HepG2 (cell line): ENCODE results near the gene MDH1B. TPM values are rescaled to one million over a fixed set of nuclear protein-coding genes. Genes with fewer than 3 reads are reported as not detected.

Experiments
- ATF6 ChIP-seq: sonication (generic); formaldehyde crosslinking; conservative IDR thresholded peaks from 2 replicates; pipeline ENCODE4 v1.4.0; 2020; ENCODE audit warnings: missing genetic modification reagents
- BHLHE40 ChIP-seq: IDR thresholded peaks from 2 replicates; pipeline ENCODE4 v1.6.1; 2011; ENCODE audit warnings: low read length, improper control_type of control experiment
- CENPX ChIP-seq: sonication (generic); formaldehyde crosslinking; IDR thresholded peaks from 2 replicates; pipeline ENCODE4 v1.9.0; 2021; ENCODE audit warnings: mild to moderate bottlenecking, missing genetic modification reagents, moderate library complexity
- DBP ChIP-seq: sonication (generic); formaldehyde crosslinking; IDR thresholded peaks from 2 replicates; pipeline ENCODE4 v1.4.0; 2020; ENCODE audit warnings: missing genetic modification reagents; ENCODE audit errors: not compliant biosample characterization
- FOXC1 ChIP-seq: sonication (generic); formaldehyde crosslinking; IDR thresholded peaks from 2 replicates; pipeline ENCODE4 v1.8.0; 2022; ENCODE audit warnings: mild to moderate bottlenecking, missing genetic modification reagents, borderline replicate concordance
- GABPB1 ChIP-seq: IDR thresholded peaks from 2 replicates; pipeline ENCODE4 v1.6.1; 2016; ENCODE audit warnings: mild to moderate bottlenecking, missing genetic modification reagents, moderate library complexity, missing compliant biosample characterization
- GLMP ChIP-seq: sonication (generic); formaldehyde crosslinking; IDR thresholded peaks from 2 replicates; pipeline ENCODE4 v1.9.0; 2021; ENCODE audit warnings: missing genetic modification reagents, mild to moderate bottlenecking, borderline replicate concordance
- NR0B2 ChIP-seq: sonication (generic); formaldehyde crosslinking; IDR thresholded peaks from 2 replicates; pipeline ENCODE4 v1.4.0; 2020; ENCODE audit warnings: mild to moderate bottlenecking, missing genetic modification reagents
- SCMH1 ChIP-seq: sonication (generic); formaldehyde crosslinking; IDR thresholded peaks from 2 replicates; pipeline ENCODE4 v1.9.0; 2021; ENCODE audit warnings: missing genetic modification reagents, mild to moderate bottlenecking, borderline replicate concordance
- ZBTB21 ChIP-seq: sonication (generic); formaldehyde crosslinking; IDR thresholded peaks from 2 replicates; pipeline ENCODE4 v1.4.0; 2020; ENCODE audit warnings: missing genetic modification reagents
- ZBTB34 ChIP-seq: sonication (generic); formaldehyde crosslinking; IDR thresholded peaks from 2 replicates; pipeline ENCODE4 v1.8.0; 2022; ENCODE audit warnings: mild to moderate bottlenecking, missing genetic modification reagents
- ZBTB7A ChIP-seq: sonication (generic); formaldehyde crosslinking; IDR thresholded peaks from 2 replicates; pipeline ENCODE4 v1.8.0; 2022; ENCODE audit warnings: mild to moderate bottlenecking, missing genetic modification reagents
- ZNF143 ChIP-seq: sonication (generic); formaldehyde crosslinking; IDR thresholded peaks from 2 replicates; pipeline ENCODE4 v1.4.0; 2020; ENCODE audit warnings: missing genetic modification reagents
- ZNF160 ChIP-seq: sonication (generic); formaldehyde crosslinking; IDR thresholded peaks from 2 replicates; pipeline ENCODE4 v1.8.0; 2022; ENCODE audit warnings: mild to moderate bottlenecking, inconsistent platforms, missing genetic modification reagents
- ZNF275 ChIP-seq: sonication (generic); formaldehyde crosslinking; IDR thresholded peaks from 2 replicates; pipeline ENCODE4 v1.8.0; 2022; ENCODE audit warnings: missing genetic modification reagents, mild to moderate bottlenecking, inconsistent platforms, borderline replicate concordance
- ZNF343 ChIP-seq: sonication (generic); formaldehyde crosslinking; IDR thresholded peaks from 2 replicates; pipeline ENCODE4 v1.4.0; 2020; ENCODE audit warnings: mild to moderate bottlenecking, missing genetic modification reagents
- ZNF430 ChIP-seq: sonication (generic); formaldehyde crosslinking; IDR thresholded peaks from 2 replicates; pipeline ENCODE4 v1.9.0; 2021; ENCODE audit warnings: mild to moderate bottlenecking, missing genetic modification reagents
- ZNF546 ChIP-seq: sonication (generic); formaldehyde crosslinking; conservative IDR thresholded peaks from 2 replicates; pipeline ENCODE4 v1.8.1; 2023; ENCODE audit warnings: mild to moderate bottlenecking, missing genetic modification reagents
- ZNF589 ChIP-seq: sonication (generic); formaldehyde crosslinking; conservative IDR thresholded peaks from 2 replicates; pipeline ENCODE4 v1.8.0; 2022; ENCODE audit warnings: mild to moderate bottlenecking, moderate library complexity, missing genetic modification reagents
- ZNF652 ChIP-seq: IDR thresholded peaks from 2 replicates; pipeline ENCODE4 v1.6.1; 2016; ENCODE audit warnings: low read depth, borderline replicate concordance
- ZNF672 ChIP-seq: sonication (generic); formaldehyde crosslinking; IDR thresholded peaks from 2 replicates; pipeline ENCODE4 v1.8.1; 2022; ENCODE audit warnings: missing genetic modification reagents
- ZNF878 ChIP-seq: sonication (generic); formaldehyde crosslinking; IDR thresholded peaks from 2 replicates; pipeline ENCODE4 v1.8.1; 2023; ENCODE audit warnings: mild to moderate bottlenecking, missing genetic modification reagents, moderate library complexity
- polyA plus RNA-seq, 8 experiments: library from polyadenylated mRNA; depleted of rRNA in 3 of 8; stranded (reverse) in 7 of 8; unstranded in 1 of 8; fragments of >200 nt; fragmentation: Illumina TruSeq in 4 of 8; extraction: Trizol in 4 of 8; gene quantifications; 2 replicates each; pipeline versions ENCODE4 v1.2.1 to v1.2.3, GENCODE V29; 2011 to 2016; ENCODE audit warnings: low read depth in 4 of 8, missing spikeins in 1 of 8, mixed read lengths in 1 of 8; ENCODE audit not compliant: insufficient read depth in 1 of 8
- total RNA-seq, 5 experiments: library from RNA; depleted of rRNA; stranded (reverse); fragments of >200 nt; fragmentation: Illumina TruSeq; extraction: Trizol; gene quantifications; 2 replicates each; pipeline ENCODE4 v1.2.3, GENCODE V29; 2016; ENCODE audit warnings: low read depth in 1 of 5

MDH1B gene
- total and polyA plus RNA-seq, 2 of the 13 experiments (the other 11 are each of a cell fraction or from before 2014, with no cell fraction given): 0.17 to 0.86 TPM

GRCh38 chr2:206765242-206766056, at the start of gene MDH1B, which contains the start of gene FASTKD2 (continued):
- 0 out of 2 replicates have a peak, but pooled peaks have one; percentile 27 for TF ChIP-seq ZNF343 (CRISPR knock-in tag)
- no peak for TF ChIP-seq CENPX (CRISPR knock-in tag)
- no peak for TF ChIP-seq ATF6 (CRISPR knock-in tag)
- 0 out of 2 replicates have a peak, but pooled peaks have one; percentile 53 for TF ChIP-seq BHLHE40
- TF ChIP-seq ZBTB7A: no peak
- peak; percentile 81; the same call in 1 of the 2 replicates for TF ChIP-seq FOXC1 (CRISPR knock-in tag)
- TF ChIP-seq DBP (CRISPR knock-in tag): peak; percentile 77
- no peak for TF ChIP-seq ZNF546 (CRISPR knock-in tag)
- peak; percentile 61 for TF ChIP-seq ZNF160 (CRISPR knock-in tag)
- peak; percentile 67; the same call in 1 of the 2 replicates for TF ChIP-seq ZBTB34 (CRISPR knock-in tag)
- TF ChIP-seq ZNF672 (CRISPR knock-in tag): no peak
- peak; percentile 93; the same call in 1 of the 2 replicates for TF ChIP-seq ZNF430
- TF ChIP-seq SCMH1: no peak
- TF ChIP-seq ZNF652: no peak; the same call in 1 of the 2 replicates
- TF ChIP-seq GLMP (CRISPR knock-in tag): 0 out of 2 replicates have a peak, but pooled peaks have one; percentile 6
- no peak for TF ChIP-seq ZBTB21 (CRISPR knock-in tag)
- TF ChIP-seq ZNF143 (CRISPR knock-in tag): peak; percentile 63; the same call in 1 of the 2 replicates
- peak; percentile 54; the same call in 1 of the 2 replicates for TF ChIP-seq ZNF589 (CRISPR knock-in tag)
- TF ChIP-seq NR0B2 (CRISPR knock-in tag): peak; percentile 70; the same call in 1 of the 2 replicates
- TF ChIP-seq ZNF878: no peak
- peak; percentile 74 for TF ChIP-seq GABPB1
- TF ChIP-seq ZNF275 (CRISPR knock-in tag): no peak; the same call in 1 of the 2 replicates
